ENCODE measurements around the gene LGR5.
"Not testable (repeated sequence)": the region's sequence is repeated elsewhere in the genome, so short reads cannot be mapped to it uniquely, and the experiment has no call there.

Gene LGR5

GRCh38 chr12:71552728-71553501 lies 113.3 kb downstream of the LGR5 start:
- DNase-seq = no peak

- DNase-seq = no peak
Measured at GRCh38 chr12:71555191-71555590, 115.6 kb downstream of the LGR5 start.

GRCh38 chr12:71555789-71556188 lies 116.2 kb downstream of the LGR5 start:
- DNase-seq = not testable (repeated sequence)

GRCh38 chr12:71556448-71556847 lies 116.8 kb downstream of the LGR5 start:
- no peak for DNase-seq

GRCh38 chr12:71556875-71557274 lies 117.3 kb downstream of the LGR5 start:
- no peak for DNase-seq

GRCh38 chr12:71558445-71558844 lies 118.8 kb downstream of the LGR5 start:
- DNase-seq = no peak

GRCh38 chr12:71562676-71563595 lies 123.3 kb downstream of the LGR5 start:
- no peak for DNase-seq

GRCh38 chr12:71565535-71565934 lies 125.9 kb downstream of the LGR5 start:
- no peak for DNase-seq

- no peak for DNase-seq
Measured at GRCh38 chr12:71566655-71567054, 127.1 kb downstream of the LGR5 start.

- no peak for DNase-seq
Measured at GRCh38 chr12:71567537-71567936, 127.9 kb downstream of the LGR5 start.

GRCh38 chr12:71569885-71570284 lies 130.3 kb downstream of the LGR5 start:
- not testable (repeated sequence) for DNase-seq

GRCh38 chr12:71576496-71576895 lies 136.9 kb downstream of the LGR5 start:
- no peak for DNase-seq

- no peak for DNase-seq
Measured at GRCh38 chr12:71578694-71579258, 139.2 kb downstream of the LGR5 start.

- DNase-seq = no peak
Measured at GRCh38 chr12:71581206-71581605, 141.6 kb downstream of the LGR5 start.

GRCh38 chr12:71582925-71583324 lies 143.3 kb downstream of the LGR5 start:
- DNase-seq = no peak

GRCh38 chr12:71584356-71584755 lies 144.8 kb downstream of the LGR5 start:
- no peak for DNase-seq

- no peak for DNase-seq
Measured at GRCh38 chr12:71585218-71585617, 145.6 kb downstream of the LGR5 start.

GRCh38 chr12:71587012-71587411 lies 147.4 kb downstream of the LGR5 start:
- no peak for DNase-seq

- no peak for DNase-seq
Measured at GRCh38 chr12:71589478-71589881, 149.9 kb downstream of the LGR5 start.

GRCh38 chr12:71591601-71592000 lies 152.0 kb downstream of the LGR5 start:
- DNase-seq = no peak

- no peak for DNase-seq
Measured at GRCh38 chr12:71592841-71593240, 153.2 kb downstream of the LGR5 start.

GRCh38 chr12:71594214-71594948 lies 154.8 kb downstream of the LGR5 start:
- no peak for DNase-seq

GRCh38 chr12:71599210-71599609 lies 159.6 kb downstream of the LGR5 start:
- DNase-seq = no peak

Measured in AML-193 (cell line).